GM18508 (cell line): ENCODE data around the gene STK24.

Source experiments
- ATAC-seq: cut with Tn5 transposase; IDR thresholded peaks from one replicate; pipeline ENCODE4 v1.9.1; 2021; ENCODE audit warnings: moderate number of reproducible peaks; ENCODE audit not compliant: insufficient read depth, unreplicated experiment

The STK24 gene

GRCh38 chr13:98536729-98537128 lies 40.2 kb downstream of the STK24 start:
- no peak for ATAC-seq

DNA sequence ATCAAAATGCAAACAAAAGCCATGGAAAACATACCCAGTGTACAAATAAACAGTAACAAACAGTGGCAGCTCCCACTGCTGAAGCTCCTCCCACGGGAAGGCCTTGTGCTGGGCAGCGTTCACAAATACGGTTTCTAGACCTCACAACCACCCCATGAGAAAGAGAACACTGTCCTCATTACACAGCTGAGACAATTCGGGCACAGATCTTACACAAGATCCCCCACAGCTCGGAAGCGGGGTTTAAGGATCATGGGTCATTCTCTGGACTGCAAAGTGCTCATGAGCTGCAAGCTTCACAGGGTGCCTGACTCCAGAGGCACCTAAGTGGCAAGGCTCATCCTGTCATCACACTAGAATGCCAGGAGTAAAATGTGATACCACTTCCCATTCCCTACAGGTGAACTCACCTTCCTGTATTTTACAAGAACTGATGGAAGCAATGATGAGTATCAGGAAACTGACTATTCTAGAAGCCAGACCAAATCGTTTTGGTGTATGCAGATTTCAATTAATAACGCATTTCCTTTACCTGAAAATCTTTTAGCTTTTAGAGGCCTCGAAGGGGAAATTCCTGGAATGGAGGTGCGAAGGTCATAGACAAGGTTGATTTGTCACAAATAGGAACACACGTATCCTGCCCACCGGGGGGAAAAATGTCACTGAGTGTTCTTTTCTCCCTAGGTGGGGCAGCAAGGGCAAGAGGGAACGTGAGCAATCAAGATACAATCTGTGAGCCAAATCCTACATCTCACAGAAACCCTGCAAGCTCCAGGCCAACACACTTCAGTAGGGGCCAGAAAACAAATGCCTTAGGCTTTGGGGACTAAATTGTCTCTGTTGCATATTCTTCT lies 41.2 kb downstream of the STK24 start:
- ATAC-seq = no peak

DNA sequence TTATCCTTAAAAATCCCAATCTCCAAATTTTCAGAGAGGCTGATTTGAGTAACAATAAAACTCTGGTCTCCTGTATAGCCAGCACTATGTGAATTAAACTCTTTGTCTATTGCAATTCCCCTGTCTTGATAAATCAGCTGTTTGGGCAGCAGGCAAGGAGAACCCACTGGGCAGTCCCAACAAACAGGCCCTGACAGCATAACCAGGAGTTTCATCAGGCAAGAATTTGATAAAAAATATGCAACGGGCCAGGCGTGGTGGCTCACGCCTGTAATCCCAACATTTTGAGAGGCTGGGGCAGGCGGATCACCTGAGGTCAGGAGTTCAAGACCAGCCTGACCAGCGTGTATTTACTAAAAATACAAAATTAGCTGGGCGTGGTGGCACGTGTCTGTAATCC lies 42.1 kb downstream of the STK24 start:
- ATAC-seq = no peak

GRCh38 chr13:98533912-98534311 lies 43.0 kb downstream of the STK24 start:
- ATAC-seq = no peak

DNA sequence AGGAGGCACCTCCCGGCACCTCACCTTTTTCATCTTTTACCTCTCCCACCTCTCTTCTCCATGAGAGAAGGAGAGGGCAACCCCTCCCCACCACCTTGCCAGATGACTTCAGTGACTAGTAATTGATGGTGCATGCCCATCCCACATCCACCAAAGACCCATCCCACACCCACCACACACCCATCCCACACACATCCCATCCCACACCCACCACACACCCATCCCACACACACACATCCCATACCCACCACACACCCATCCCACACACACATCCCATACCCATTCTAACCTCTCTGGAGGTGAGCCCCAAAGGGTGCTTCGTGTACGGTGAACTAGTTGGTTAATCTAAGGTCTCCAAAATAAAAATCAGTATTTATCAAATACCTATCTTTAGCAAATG lies 44.7 kb downstream of the STK24 start:
- ATAC-seq = no peak

- ATAC-seq = no peak
Observed at GRCh38 chr13:98530217-98530616, 46.7 kb downstream of the STK24 start.

- ATAC-seq = no peak
Observed at GRCh38 chr13:98529171-98529570, 47.7 kb downstream of the STK24 start.

DNA sequence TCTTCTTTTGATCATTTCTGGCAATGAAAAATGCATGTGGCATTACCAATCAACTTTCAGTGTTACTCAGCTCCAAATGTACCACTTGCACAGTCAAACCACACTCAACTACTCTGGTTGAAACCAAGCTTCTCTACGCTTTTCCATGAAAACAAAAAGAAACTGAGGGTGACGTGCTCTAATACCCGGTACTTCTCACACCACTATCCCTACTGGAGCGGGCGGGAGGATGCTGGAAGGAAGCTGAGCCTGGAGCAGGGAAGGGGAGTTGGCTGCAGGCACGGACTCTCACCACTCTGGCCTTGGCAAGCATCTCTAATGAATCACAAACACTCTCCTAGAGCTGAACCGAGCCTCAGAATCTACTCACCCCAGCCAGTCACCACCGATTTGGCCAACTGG lies 48.2 kb downstream of the STK24 start:
- no peak for ATAC-seq

- ATAC-seq = no peak
Observed at GRCh38 chr13:98527526-98527925, 49.4 kb downstream of the STK24 start.

DNA sequence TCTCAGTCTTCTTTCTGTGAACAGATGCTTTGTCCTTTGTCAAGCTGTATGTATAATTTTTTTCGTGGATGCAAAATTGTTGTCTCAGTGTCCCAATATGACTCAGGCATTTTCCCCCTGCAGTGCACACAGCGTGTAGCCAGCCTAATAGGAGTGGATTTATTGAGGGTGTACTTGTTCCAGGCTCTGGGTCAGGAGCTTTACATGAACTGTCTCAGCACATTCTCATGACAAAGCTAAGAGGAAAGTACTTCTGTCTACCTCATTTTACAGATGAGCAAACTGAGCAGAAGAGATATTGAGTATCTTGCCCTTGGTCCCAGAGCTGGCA lies 50.8 kb downstream of the STK24 start:
- no peak for ATAC-seq

DNA sequence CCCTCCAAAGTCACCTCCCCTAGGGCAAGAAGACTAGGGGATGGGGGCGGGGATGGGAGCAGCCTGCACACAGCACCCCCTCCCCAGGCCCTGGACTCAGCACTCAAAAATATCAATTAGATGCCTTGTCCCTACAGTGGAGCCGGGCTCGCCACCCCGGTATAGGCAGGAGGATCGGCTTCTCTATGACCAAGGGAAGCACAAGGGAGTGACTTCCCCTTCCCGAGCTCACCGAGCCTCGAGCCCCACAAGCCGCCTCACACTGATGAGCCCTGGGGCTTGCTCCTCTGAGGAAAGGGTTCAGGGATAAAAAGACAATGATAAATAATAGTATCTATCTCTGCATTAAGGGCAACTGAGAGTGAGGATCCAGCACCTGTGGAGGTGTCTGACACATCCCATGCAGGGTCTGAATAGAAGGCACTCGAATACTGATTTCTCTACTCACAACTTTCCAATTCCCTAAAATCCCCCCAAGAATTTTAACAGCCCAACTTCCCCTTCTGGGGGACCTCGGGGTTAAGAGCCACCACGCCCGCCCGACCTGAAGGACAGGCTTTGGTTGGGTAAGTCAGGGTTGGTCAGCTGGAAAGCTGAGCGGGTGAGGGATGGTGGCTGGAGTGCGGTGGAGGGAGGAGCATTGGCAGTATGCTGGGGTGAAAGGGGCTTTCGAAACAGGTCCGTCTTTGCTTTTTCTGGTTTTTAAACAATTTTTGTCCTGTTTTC lies 51.3 kb downstream of the STK24 start:
- ATAC-seq = no peak

DNA sequence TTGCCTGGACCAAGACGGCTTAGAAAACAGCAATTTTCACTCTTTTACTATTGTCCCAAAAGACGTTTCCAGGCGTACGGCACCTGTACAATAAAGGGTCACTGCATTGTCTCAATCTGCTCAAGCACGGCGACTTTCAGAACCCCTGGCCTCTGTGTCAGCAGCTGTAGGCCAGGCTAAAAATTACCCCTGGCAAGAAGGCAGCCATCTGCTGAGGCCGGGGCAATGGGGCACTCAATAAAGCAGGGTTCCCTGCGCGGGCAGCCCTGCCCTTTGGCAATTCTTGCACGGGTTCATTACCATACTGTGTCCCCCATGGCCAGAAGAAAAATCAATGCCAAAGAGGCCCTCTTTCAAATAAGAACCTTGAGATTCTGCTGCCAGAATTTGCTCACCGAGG lies 52.1 kb downstream of the STK24 start:
- ATAC-seq = no peak

- no peak for ATAC-seq
Observed at GRCh38 chr13:98524391-98524790, 52.5 kb downstream of the STK24 start.

GRCh38 chr13:98523455-98524102 lies 53.3 kb downstream of the STK24 start:
- ATAC-seq = no peak

DNA sequence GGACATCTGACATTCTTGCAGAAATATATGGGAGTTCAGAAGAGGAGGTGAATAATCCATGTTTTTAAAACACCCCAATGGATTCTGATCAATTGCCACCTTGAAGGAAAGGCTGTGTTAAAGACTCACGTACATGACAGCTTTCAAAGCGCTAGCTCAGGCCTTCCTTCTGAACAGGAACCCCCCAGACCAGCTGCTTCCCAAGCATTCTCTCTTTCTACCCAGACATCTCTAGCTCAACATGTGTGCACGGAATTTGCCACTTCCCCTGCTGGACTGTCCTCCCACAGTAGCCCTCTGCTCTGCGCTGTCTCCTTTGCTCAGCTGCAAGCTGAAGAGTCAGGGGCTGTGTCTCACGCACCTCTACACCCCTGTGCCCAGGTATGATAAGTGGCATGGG lies 54.5 kb downstream of the STK24 start:
- ATAC-seq = no peak

- ATAC-seq = no peak
Observed at GRCh38 chr13:98521461-98522247, 55.3 kb downstream of the STK24 start.

DNA sequence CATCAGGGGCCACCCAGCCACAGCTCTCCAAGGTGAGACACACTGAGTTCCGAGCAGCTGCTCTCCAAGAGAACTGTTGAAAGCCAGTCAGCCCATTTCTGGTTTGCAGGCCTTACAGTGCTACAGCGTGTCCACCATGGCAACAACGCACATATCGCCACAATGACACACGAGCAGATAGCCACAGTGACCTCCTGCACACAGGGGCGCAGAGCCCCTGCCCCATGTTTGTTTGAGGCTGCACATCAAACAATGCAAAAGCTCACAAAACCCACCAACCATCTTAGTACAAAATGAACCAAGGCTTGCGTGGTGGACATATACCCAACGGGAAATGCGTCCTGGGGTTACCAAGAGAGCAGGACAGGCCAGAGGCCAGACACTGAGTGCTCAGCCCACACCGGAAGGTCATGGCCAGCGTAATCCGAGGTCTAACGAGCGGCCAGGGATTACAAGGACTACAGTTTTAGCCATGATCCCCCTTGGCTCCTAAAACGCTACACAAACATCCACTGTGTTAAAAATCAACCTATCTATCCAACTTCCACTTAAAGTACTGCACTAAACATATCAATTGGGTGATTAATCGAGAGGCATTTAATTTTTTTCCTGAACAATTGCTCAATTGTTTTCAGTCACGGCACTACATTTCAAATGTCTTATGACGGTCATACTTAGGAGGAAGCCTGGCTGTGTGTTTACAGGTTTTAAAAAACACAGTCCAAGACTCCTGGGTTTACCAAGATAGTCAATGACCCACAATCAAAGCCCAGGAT lies 56.0 kb downstream of the STK24 start:
- ATAC-seq = no peak

DNA sequence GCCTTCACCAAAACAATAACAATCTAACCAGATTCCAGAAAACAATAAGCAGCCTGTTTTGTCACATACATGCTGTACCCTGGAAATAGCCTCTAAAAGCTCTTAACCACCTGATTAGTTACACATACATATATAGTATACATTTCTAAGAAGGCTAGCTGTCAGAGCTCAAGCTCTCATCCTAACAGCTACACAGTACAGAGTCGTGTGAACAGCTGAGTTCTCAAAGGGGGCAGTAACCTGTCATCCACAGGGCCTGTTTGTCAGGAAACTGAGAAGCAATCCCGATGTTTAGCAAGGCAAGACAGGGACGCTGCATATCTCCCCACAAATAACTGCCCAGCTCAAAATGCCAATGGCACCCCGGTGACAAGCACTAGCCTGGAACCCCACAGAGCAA lies 56.9 kb downstream of the STK24 start:
- ATAC-seq = no peak

DNA sequence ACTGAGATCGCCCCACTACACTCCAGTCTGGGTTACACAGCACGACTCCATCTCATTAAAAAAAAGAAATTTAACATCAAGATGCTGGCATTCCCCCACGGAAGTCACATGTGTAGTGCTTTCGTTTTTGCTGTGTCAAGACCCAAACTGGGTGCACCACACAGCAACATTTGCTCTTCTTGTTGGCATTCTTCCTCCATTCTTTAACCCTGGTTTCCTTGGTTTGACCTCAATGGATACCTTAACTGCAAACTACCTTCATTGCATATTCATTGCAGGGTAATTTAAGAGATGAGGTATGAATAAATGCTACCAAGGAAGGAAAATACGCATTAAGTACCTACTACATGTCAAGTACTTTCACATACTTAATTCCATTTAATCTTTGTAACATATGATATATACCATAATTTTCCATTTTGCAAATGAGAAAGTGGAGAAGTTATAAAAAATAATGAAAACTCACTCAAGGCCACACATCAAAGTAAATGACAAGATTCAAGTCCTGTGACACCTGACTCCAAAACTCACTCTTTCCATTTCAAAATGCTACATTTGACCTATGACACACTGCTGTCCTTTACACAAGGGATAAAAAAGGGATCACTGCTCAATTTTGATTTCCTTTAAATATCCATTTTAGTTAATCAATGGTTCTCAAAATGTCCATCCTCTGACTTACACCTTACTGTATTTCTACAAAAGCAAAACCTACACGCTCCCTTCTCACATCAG lies 59.2 kb downstream of the STK24 start:
- ATAC-seq = no peak
